H9 (cell line): ENCODE results near the gene MAP3K19. TPM values are rescaled to one million over a fixed set of nuclear protein-coding genes. Genes with fewer than 3 reads are reported as not detected.

Source experiments
- DNase-seq: peaks from one replicate; pipeline ENCODE4 v3.0.0-alpha.2; 2017
- H2AFZ ChIP-seq: one replicate; pipeline ENCODE4 v1.6.1; 2013; ENCODE audit warnings: mild to moderate bottlenecking, low read length, control low read depth, moderate library complexity
- H2AK5ac ChIP-seq: 2 replicates; pipeline ENCODE4 v1.6.1; 2013; ENCODE audit warnings: low read length, control low read depth, mixed read lengths; ENCODE audit not compliant: insufficient read length
- H2BK120ac ChIP-seq: one replicate; pipeline ENCODE4 v1.6.1; 2013; ENCODE audit warnings: low read depth, mild to moderate bottlenecking, low read length, control low read depth, inconsistent platforms; ENCODE audit not compliant: poor library complexity, severe bottlenecking
- H2BK12ac ChIP-seq: 2 replicates; pipeline ENCODE4 v1.6.1; 2013; ENCODE audit warnings: low read length, control low read depth, mixed read lengths, low read depth; ENCODE audit not compliant: insufficient read length
- H2BK15ac ChIP-seq: 2 replicates; pipeline ENCODE4 v1.6.1; 2013; ENCODE audit warnings: low read depth, low read length, control low read depth
- H2BK20ac ChIP-seq: one replicate; pipeline ENCODE4 v1.6.1; 2013; ENCODE audit warnings: low read depth, mild to moderate bottlenecking, low read length, control low read depth, inconsistent platforms; ENCODE audit not compliant: poor library complexity, severe bottlenecking
- H2BK5ac ChIP-seq: 2 replicates; pipeline ENCODE4 v1.6.1; 2013; ENCODE audit warnings: low read length, control low read depth, mixed read lengths; ENCODE audit not compliant: insufficient read length
- H3K14ac ChIP-seq: 2 replicates; pipeline ENCODE4 v1.6.1; 2013; ENCODE audit warnings: low read length, control low read depth; ENCODE audit not compliant: insufficient read depth
- H3K18ac ChIP-seq: 2 replicates; pipeline ENCODE4 v1.6.1; 2013; ENCODE audit warnings: low read depth, mild to moderate bottlenecking, mixed read lengths, low read length, control low read depth; ENCODE audit not compliant: insufficient read length
- H3K23ac ChIP-seq: 2 replicates; pipeline ENCODE4 v1.6.1; 2013; ENCODE audit warnings: low read length, control low read depth, mixed read lengths, low read depth; ENCODE audit not compliant: insufficient read length
- H3K23me2 ChIP-seq: 2 replicates; pipeline ENCODE4 v1.6.1; 2013; ENCODE audit warnings: low read depth, mild to moderate bottlenecking, mixed read lengths, low read length, control low read depth; ENCODE audit not compliant: insufficient read length, poor library complexity, severe bottlenecking
- H3K27ac ChIP-seq: 2 replicates; pipeline ENCODE4 v1.5.1; 2013; ENCODE audit warnings: low read length, control low read depth, mixed read lengths, low read depth; ENCODE audit not compliant: insufficient read length
- H3K27me3 ChIP-seq: 2 replicates; pipeline ENCODE4 v1.6.1; 2013; ENCODE audit warnings: low read length, control low read depth, inconsistent platforms; ENCODE audit not compliant: insufficient read depth
- H3K4ac ChIP-seq: 2 replicates; pipeline ENCODE4 v1.6.1; 2013; ENCODE audit warnings: low read depth, mild to moderate bottlenecking, control low read depth, inconsistent platforms, low read length, moderate library complexity
- H3K4me1 ChIP-seq: 2 replicates; pipeline ENCODE4 v1.6.1; 2013; ENCODE audit warnings: low read length, control low read depth, inconsistent platforms; ENCODE audit not compliant: insufficient read depth
- H3K4me2 ChIP-seq: 2 replicates; pipeline ENCODE4 v1.6.1; 2013; ENCODE audit warnings: low read length, control low read depth, mixed read lengths; ENCODE audit not compliant: insufficient read length, insufficient read depth
- H3K56ac ChIP-seq: 2 replicates; pipeline ENCODE4 v1.6.1; 2013; ENCODE audit warnings: low read depth, mild to moderate bottlenecking, mixed read lengths, low read length, control low read depth; ENCODE audit not compliant: insufficient read length
- H3K79me1 ChIP-seq: 2 replicates; pipeline ENCODE4 v1.6.1; 2013; ENCODE audit warnings: low read depth, mild to moderate bottlenecking, moderate library complexity, low read length, control low read depth, inconsistent platforms; ENCODE audit not compliant: insufficient read depth, poor library complexity, severe bottlenecking
- H3K79me2 ChIP-seq: 2 replicates; pipeline ENCODE4 v1.6.1; 2013; ENCODE audit warnings: low read length, control low read depth, inconsistent platforms; ENCODE audit not compliant: insufficient read depth
- H3K9ac ChIP-seq: 2 replicates; pipeline ENCODE4 v1.6.1; 2013; ENCODE audit warnings: low read length, control low read depth, mixed read lengths; ENCODE audit not compliant: insufficient read length; ENCODE audit errors: extremely low read depth
- H3K9me3 ChIP-seq: one replicate; pipeline ENCODE4 v1.6.1; 2013; ENCODE audit warnings: low read depth, low read length, inconsistent platforms; ENCODE audit not compliant: control insufficient read depth
- H3T11ph ChIP-seq: one replicate; pipeline ENCODE4 v1.6.1; 2013; ENCODE audit warnings: mild to moderate bottlenecking, low read length, control low read depth, inconsistent platforms
- H4K20me1 ChIP-seq: one replicate; pipeline ENCODE4 v1.6.1; 2013; ENCODE audit not compliant: control insufficient read depth, insufficient read length, insufficient read depth
- H4K5ac ChIP-seq: 2 replicates; pipeline ENCODE4 v1.6.1; 2013; ENCODE audit warnings: low read depth, mild to moderate bottlenecking, mixed read lengths, low read length, control low read depth; ENCODE audit not compliant: insufficient read length
- H4K8ac ChIP-seq: replicated peaks from 2 replicates; pipeline ENCODE4 v1.6.1; 2013; ENCODE audit warnings: low read length, control low read depth, mixed read lengths, low read depth; ENCODE audit not compliant: insufficient read length
- H4K91ac ChIP-seq: 2 replicates; pipeline ENCODE4 v1.6.1; 2013; ENCODE audit warnings: low read depth, mild to moderate bottlenecking, moderate library complexity, mixed read lengths, low read length, control low read depth; ENCODE audit not compliant: insufficient read length
- H3K27ac Mint-ChIP-seq, 3 experiments: 2 replicates in 2 of 3; 3 replicates in 1 of 3; pipeline ENCODE4 v1.8.0; 2020 to 2021; ENCODE audit warnings: mixed read lengths in 3 of 3, mild to moderate bottlenecking in 1 of 3, moderate library complexity in 1 of 3
- H3K27me3 Mint-ChIP-seq: 2 replicates; pipeline ENCODE4 v1.8.0; 2021; ENCODE audit warnings: low read depth, mild to moderate bottlenecking, moderate library complexity, mixed read lengths
- H3K36me3 Mint-ChIP-seq, 3 experiments: 2 replicates in 2 of 3; 3 replicates in 1 of 3; pipeline ENCODE4 v1.8.0; 2020 to 2021; ENCODE audit warnings: low read depth in 3 of 3, mixed read lengths in 3 of 3; ENCODE audit not compliant: insufficient read depth in 1 of 3
- H3K4me1 Mint-ChIP-seq, 2 experiments: 2 replicates each; pipeline ENCODE4 v1.8.0; 2020; ENCODE audit warnings: mixed read lengths in 2 of 2
- H3K4me3 Mint-ChIP-seq, 2 experiments: 2 replicates in 1 of 2; 3 replicates in 1 of 2; pipeline ENCODE4 v1.8.0; 2020 to 2021; ENCODE audit warnings: mild to moderate bottlenecking in 2 of 2, mixed read lengths in 2 of 2, moderate library complexity in 1 of 2
- H3K9me3 Mint-ChIP-seq, 2 experiments: 2 replicates in 1 of 2; 3 replicates in 1 of 2; pipeline ENCODE4 v1.8.0; 2020; ENCODE audit warnings: mild to moderate bottlenecking in 2 of 2, mixed read lengths in 2 of 2, moderate library complexity in 1 of 2
- CTCF ChIP-seq: fragments of 200-600 bp; sonication (generic); conservative IDR thresholded peaks from 3 replicates; pipeline ENCODE4 v1.8.0; 2021; ENCODE audit warnings: antibody characterized with exemption, mild to moderate bottlenecking
- WGBS: extraction: QIAGEN DNeasy Blood & Tissue Kit; methylation state at CpG from one replicate; pipeline ENCODE4 v1.1.7; 2013; ENCODE audit warnings: missing lambda C conversion rate, low lambda C conversion rate, mixed read lengths; ENCODE audit not compliant: insufficient read length; ENCODE audit errors: extremely low coverage; 5-methylcytosine and 5-hydroxymethylcytosine counted together
- total RNA-seq: library from RNA; stranded (reverse); gene quantifications from 2 replicates; pipeline ENCODE4 v1.2.1, GENCODE V29; 2021

The MAP3K19 gene
- total RNA-seq, 1 experiment from 2014 or later: not detected

- H3K56ac ChIP-seq: no peak overlapping the region
- H3K4me2 ChIP-seq: no peak overlapping the region
- H3K9me3 ChIP-seq: no peaks in the 10 kb centered on the region
- H3K9me3 Mint-ChIP-seq: no peaks in the 10 kb centered on the region; a peak in 2 of 5 replicates
- no peaks in the 10 kb centered on the region; the same call in 1 of the 2 replicates for H3K27me3 Mint-ChIP-seq
- DNase-seq: no peak
- H3K23ac ChIP-seq: no peak overlapping the region
- H3K4me1 ChIP-seq: no peaks in the 10 kb centered on the region
- H3K4ac ChIP-seq: no peak overlapping the region
- WGBS: no CpG with 5 or more reads among the region's 1 CpG
- TF ChIP-seq CTCF: no peak
- no peak overlapping the region for H2BK15ac ChIP-seq
- no peak overlapping the region for H4K8ac ChIP-seq
- H3K79me2 ChIP-seq: no peaks in the 10 kb centered on the region
- H3K27me3 ChIP-seq: no peaks in the 10 kb centered on the region
- no peak overlapping the region for H2BK5ac ChIP-seq
- H3K27ac Mint-ChIP-seq: no peak overlapping the region
- H3K36me3 Mint-ChIP-seq: no peaks in the 10 kb centered on the region; a peak in 1 of 7 replicates
- H2AFZ ChIP-seq: no peak overlapping the region
- H2BK20ac ChIP-seq: no peak overlapping the region
- no peak overlapping the region for H2BK120ac ChIP-seq
- H3K14ac ChIP-seq: no peak overlapping the region
- no peaks in the 10 kb centered on the region for H3K23me2 ChIP-seq
- H3K79me1 ChIP-seq: no peaks in the 10 kb centered on the region
- H3K9ac ChIP-seq: no peak overlapping the region
- H3T11ph ChIP-seq: no peak overlapping the region
- no peaks in the 10 kb centered on the region for H4K20me1 ChIP-seq
- H2AK5ac ChIP-seq: no peak overlapping the region
- no peak overlapping the region for H3K18ac ChIP-seq
- H4K5ac ChIP-seq: no peak overlapping the region
- H3K4me1 Mint-ChIP-seq: no peaks in the 10 kb centered on the region
- H2BK12ac ChIP-seq: no peak overlapping the region
- no peak overlapping the region for H3K27ac ChIP-seq
- no peak overlapping the region for H3K4me3 Mint-ChIP-seq
- H4K91ac ChIP-seq: no peak overlapping the region
These were observed 25.6 kb downstream of the MAP3K19 start for GRCh38 chr2:135021618-135022017.
